Muscle of leg (tissue), 16 donors: ENCODE data around the gene TFAM. TPM values are rescaled to one million over a fixed set of nuclear protein-coding genes. Genes with fewer than 3 reads are reported as not detected.

Source experiments
- DNase-seq: peaks from one replicate; pipeline ENCODE4 v3.0.0; 2013
- H3K27ac ChIP-seq: one replicate; pipeline ENCODE4 v1.5.1; 2013; ENCODE audit warnings: mild to moderate bottlenecking, low read length, control low read depth
- H3K27me3 ChIP-seq: one replicate; pipeline ENCODE4 v1.6.1; 2013; ENCODE audit warnings: low read length; ENCODE audit not compliant: control insufficient read depth, insufficient read depth
- H3K36me3 ChIP-seq: one replicate; pipeline ENCODE4 v1.6.1; 2013; ENCODE audit warnings: low read length; ENCODE audit not compliant: control insufficient read depth, insufficient read depth
- H3K4me1 ChIP-seq: one replicate; pipeline ENCODE4 v1.6.1; 2013; ENCODE audit warnings: low read length; ENCODE audit not compliant: control insufficient read depth, insufficient read depth
- H3K4me3 ChIP-seq: one replicate; pipeline ENCODE4 v1.5.1; 2013; ENCODE audit warnings: low read length, control low read depth
- H3K9me3 ChIP-seq: replicated peaks from 2 replicates; pipeline ENCODE4 v1.6.1; 2013; ENCODE audit warnings: low read depth, low read length; ENCODE audit not compliant: control insufficient read depth
- WGBS: methylation state at CpG from one replicate; pipeline ENCODE4 v1.1.5; 2013; ENCODE audit warnings: missing lambda C conversion rate; ENCODE audit not compliant: insufficient coverage; 5-methylcytosine and 5-hydroxymethylcytosine counted together
- long read RNA-seq, 11 donors: transcript quantifications; one replicate each; lab custom pipeline, GENCODE V29; 2026
- polyA plus RNA-seq, 8 donors: library from polyadenylated mRNA; unstranded; fragments of 120-200 nt; gene quantifications; one replicate each; pipeline versions ENCODE4 v1.2.1 to v1.2.3, GENCODE V29; 2013; ENCODE audit warnings: inconsistent platforms in 1 of 8, low replicate concordance in 1 of 8; ENCODE audit not compliant: insufficient read length in 8 of 8, insufficient read depth in 1 of 8
- total RNA-seq: library from RNA; stranded (reverse); fragments of 120-200 nt; gene quantifications from one replicate; pipeline ENCODE4 v1.2.4, GENCODE V29; 2013

TFAM gene
- 37.5 TPM for total RNA-seq
- polyA plus RNA-seq = 10 to 100 TPM; 24.9 to 37.6 (median 31.6) TPM
- long read RNA-seq, donor 1, full-length matches to known transcripts = 4 of 4 reads
- long read RNA-seq, donor 1, partial matches to known transcripts = 0 of 4 reads
- long read RNA-seq, donor 1, other reads (novel, unspliced or antisense) = 0 of 4 reads
- long read RNA-seq, donor 2, partial matches to known transcripts = 0 of 1 reads
- long read RNA-seq, donor 2, other reads (novel, unspliced or antisense) = 0 of 1 reads
- long read RNA-seq, donor 3, full-length matches to known transcripts = 3 of 15 reads
- long read RNA-seq, donor 3, partial matches to known transcripts = 12 of 15 reads
- long read RNA-seq, donor 3, other reads (novel, unspliced or antisense) = 0 of 15 reads
- long read RNA-seq, donor 4, full-length matches to known transcripts = 2 of 12 reads
- long read RNA-seq, donor 4, partial matches to known transcripts = 10 of 12 reads
- long read RNA-seq, donor 4, other reads (novel, unspliced or antisense) = 0 of 12 reads
- long read RNA-seq, donor 5, full-length matches to known transcripts = 18 of 81 reads
- long read RNA-seq, donor 5, partial matches to known transcripts = 63 of 81 reads
- long read RNA-seq, donor 5, other reads (novel, unspliced or antisense) = 0 of 81 reads
- long read RNA-seq, donor 6, full-length matches to known transcripts = 5 of 42 reads
- long read RNA-seq, donor 6, partial matches to known transcripts = 37 of 42 reads
- long read RNA-seq, donor 6, other reads (novel, unspliced or antisense) = 0 of 42 reads
- long read RNA-seq, donor 7, full-length matches to known transcripts = 7 of 59 reads
- long read RNA-seq, donor 7, partial matches to known transcripts = 52 of 59 reads
- long read RNA-seq, donor 7, other reads (novel, unspliced or antisense) = 0 of 59 reads
- long read RNA-seq, donor 8, full-length matches to known transcripts = 1 of 13 reads
- long read RNA-seq, donor 8, partial matches to known transcripts = 12 of 13 reads
- long read RNA-seq, donor 8, other reads (novel, unspliced or antisense) = 0 of 13 reads
- long read RNA-seq, donor 9, full-length matches to known transcripts = 6 of 37 reads
- long read RNA-seq, donor 9, partial matches to known transcripts = 31 of 37 reads
- long read RNA-seq, donor 9, other reads (novel, unspliced or antisense) = 0 of 37 reads
- long read RNA-seq, donor 10, full-length matches to known transcripts = 5 of 29 reads
- long read RNA-seq, donor 10, partial matches to known transcripts = 24 of 29 reads
- long read RNA-seq, donor 10, other reads (novel, unspliced or antisense) = 0 of 29 reads
- long read RNA-seq, donor 11, full-length matches to known transcripts = 5 of 41 reads
- long read RNA-seq, donor 11, partial matches to known transcripts = 36 of 41 reads
- long read RNA-seq, donor 11, other reads (novel, unspliced or antisense) = 0 of 41 reads

DNA sequence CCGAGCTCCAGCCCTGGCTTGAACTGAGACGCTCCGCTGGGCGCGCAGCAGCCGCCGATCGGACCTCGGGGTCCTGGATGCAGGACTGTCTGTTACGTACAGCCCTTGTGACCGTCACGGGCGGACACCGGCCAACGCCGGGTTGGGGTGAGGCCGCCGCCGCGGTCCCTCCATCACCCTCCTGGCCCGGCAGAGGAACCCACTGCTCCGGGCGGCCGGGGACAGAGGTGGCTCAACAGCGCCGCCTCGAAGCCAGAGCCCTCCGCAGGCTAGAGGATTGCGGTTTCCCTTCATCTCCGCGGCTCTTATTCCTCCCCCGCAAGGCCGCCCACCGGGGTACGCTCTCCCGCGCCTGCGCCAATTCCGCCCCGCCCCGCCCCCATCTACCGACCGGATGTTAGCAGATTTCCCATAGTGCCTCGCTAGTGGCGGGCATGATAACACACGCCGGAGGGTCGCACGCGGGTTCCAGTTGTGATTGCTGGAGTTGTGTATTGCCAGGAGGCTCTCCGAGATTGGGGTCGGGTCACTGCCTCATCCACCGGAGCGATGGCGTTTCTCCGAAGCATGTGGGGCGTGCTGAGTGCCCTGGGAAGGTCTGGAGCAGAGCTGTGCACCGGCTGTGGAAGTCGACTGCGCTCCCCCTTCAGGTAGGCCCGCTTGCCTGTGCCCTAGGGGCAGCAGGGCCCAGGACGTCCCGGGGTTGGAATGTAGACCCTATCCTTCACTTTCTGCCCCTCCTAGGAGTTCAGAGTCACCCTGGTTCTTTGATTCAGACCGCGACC, at the start of gene TFAM:
TSS of gene TFAM (plus strand) at position 412 of the 785 bp plus-strand sequence. CDS start at position 550, 138 bp downstream.
- no peaks in the 10 kb centered on the region for H3K27me3 ChIP-seq
- H3K27ac ChIP-seq = peak within 1 kb of the TSS; percentile 92
- WGBS = 0% methylated on average over 53 of the region's 65 CpGs
- no peaks in the 10 kb centered on the region for H3K9me3 ChIP-seq
- H3K36me3 ChIP-seq = peaks cover 15% of the 10 kb centered on the region
- H3K4me3 ChIP-seq = peak within 1 kb of the TSS; percentile 88
- peak; percentile 97 for DNase-seq
- peaks cover 7% of the 10 kb centered on the region for H3K4me1 ChIP-seq

DNA sequence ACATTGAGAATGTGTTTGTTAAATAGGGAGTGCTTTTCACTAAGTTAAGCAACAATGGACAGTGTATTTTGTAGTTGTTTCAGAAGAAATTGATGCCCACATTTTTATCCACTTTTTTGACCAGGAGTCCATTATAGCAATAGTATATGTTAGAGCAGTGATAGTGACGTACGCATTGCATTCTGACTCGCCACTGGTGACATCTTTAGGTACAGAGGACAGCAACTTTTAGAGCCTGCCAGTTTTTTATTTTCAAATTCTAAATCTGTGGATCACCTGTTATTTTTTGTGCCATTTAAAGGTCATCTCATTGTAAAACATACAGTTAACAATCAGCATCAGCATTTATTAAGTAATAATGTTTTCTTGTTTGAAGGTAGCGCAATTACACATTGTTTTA, 49.0 kb upstream of the TFAM start:
- H3K4me1 ChIP-seq = peaks cover 4% of the 10 kb centered on the region
- 40% methylated on average over 1 of the region's 4 CpGs for WGBS
- H3K4me3 ChIP-seq = no peak overlapping the region

DNA sequence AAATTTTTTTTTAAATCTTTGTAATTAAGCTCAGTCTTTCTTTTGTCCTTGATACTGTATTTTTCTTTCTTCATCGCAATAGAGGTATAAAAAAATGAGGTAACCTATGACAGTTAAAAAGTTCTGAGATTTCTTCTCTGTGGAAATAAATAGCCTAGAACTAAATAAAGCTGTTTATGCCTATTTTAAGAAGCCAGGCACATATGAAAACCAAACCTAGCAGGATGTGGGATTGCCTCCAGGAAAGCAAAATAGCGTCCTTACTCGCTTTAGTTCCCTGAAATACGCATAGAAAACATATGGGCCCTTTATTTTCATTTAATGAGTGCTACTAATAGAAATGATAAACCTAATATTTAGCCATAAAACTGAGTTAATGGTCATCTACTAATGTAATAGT, 43.8 kb upstream of the TFAM start:
- no peak overlapping the region for H3K4me3 ChIP-seq
- H3K27me3 ChIP-seq = no peaks in the 10 kb centered on the region
- no peaks in the 10 kb centered on the region for H3K4me1 ChIP-seq
- no CpG with 5 or more reads among the region's 4 CpGs for WGBS
- no peaks in the 10 kb centered on the region for H3K36me3 ChIP-seq
- H3K9me3 ChIP-seq = no peaks in the 10 kb centered on the region
- H3K27ac ChIP-seq = no peak overlapping the region
- DNase-seq = no peak

More for the DNA sequence above, 49.0 kb upstream of the TFAM start:
- no peak overlapping the region for H3K27ac ChIP-seq
- H3K27me3 ChIP-seq = no peaks in the 10 kb centered on the region
- no peaks in the 10 kb centered on the region for H3K9me3 ChIP-seq
- no peaks in the 10 kb centered on the region for H3K36me3 ChIP-seq
- no peak for DNase-seq

DNA sequence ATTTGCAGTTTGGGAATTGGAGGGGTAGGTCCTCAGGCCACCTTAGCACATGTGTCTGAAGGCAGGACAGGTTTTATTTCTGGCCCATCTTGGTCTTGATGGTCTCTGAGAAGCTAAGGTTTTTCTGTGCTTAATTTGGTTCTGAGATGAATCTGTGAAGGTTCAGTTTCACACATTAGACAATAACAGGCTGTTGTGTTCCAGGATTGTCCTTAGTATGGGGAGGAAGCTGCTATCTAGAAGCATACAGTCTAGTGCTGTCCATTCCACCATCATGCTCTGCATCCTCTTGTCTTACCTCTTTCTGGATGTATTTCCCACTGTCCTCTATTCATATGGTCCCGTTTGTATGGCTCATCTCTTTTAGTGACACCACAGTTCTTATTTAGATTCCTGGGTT, 43.3 kb upstream of the TFAM start:
- H3K4me3 ChIP-seq = no peak overlapping the region
- no peak overlapping the region for H3K27ac ChIP-seq
- no peaks in the 10 kb centered on the region for H3K4me1 ChIP-seq

DNA sequence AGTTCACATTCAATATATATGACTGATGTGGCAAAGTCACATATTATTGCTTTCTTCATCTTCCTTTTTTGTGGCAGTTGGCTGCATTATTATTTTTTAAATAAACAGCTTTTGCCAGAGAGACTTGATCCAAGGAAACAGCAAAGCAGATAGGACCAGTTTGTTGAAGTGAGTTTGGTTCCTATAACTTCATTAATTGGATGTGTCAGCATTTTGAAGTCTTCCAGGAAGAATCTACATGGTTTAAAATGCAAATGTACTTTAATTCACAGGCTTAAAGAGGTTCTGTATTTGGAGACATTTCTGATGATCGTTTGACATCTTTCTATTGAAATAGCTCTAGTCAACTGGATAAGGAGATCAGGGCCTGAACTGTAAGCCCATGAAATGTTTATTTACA, 37.2 kb upstream of the TFAM start:
- no peak overlapping the region for H3K27ac ChIP-seq
- no peaks in the 10 kb centered on the region for H3K4me1 ChIP-seq
- no CpG with 5 or more reads among the region's 1 CpG for WGBS
- H3K27me3 ChIP-seq = no peaks in the 10 kb centered on the region
- no peaks in the 10 kb centered on the region for H3K36me3 ChIP-seq
- no peaks in the 10 kb centered on the region for H3K9me3 ChIP-seq
- no peak for DNase-seq
- no peak overlapping the region for H3K4me3 ChIP-seq

More for the DNA sequence above, 43.3 kb upstream of the TFAM start:
- H3K9me3 ChIP-seq = no peaks in the 10 kb centered on the region
- no CpG with 5 or more reads among the region's 1 CpG for WGBS
- DNase-seq = no peak
- no peaks in the 10 kb centered on the region for H3K27me3 ChIP-seq
- H3K36me3 ChIP-seq = no peaks in the 10 kb centered on the region

DNA sequence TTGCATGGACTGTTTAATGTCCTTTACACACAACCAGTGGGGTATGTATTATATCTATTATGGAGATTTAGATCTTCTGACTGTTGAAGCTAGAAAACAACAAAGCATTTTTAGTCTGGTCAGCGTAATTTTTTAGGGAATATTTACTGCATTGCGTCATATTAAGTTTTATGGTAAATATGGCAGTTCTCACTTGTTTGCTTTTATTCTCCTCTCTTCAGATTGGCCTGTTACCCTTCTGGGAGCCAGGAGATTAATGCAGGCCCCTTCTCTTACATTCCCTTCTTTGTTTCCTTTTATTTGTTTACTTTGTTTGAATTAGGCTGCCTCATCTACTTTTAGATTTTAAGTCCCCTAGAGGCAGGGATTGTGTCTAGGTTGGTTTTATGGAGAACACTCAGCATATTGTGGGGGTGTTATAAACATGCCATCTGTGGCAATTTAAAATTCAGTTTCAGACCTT, 36.6 kb upstream of the TFAM start:
- H3K9me3 ChIP-seq = no peaks in the 10 kb centered on the region
- no peak overlapping the region for H3K4me3 ChIP-seq
- no peak for DNase-seq
- H3K27ac ChIP-seq = no peak overlapping the region
- H3K4me1 ChIP-seq = no peaks in the 10 kb centered on the region
- WGBS = no CpG with 5 or more reads among the region's 2 CpGs
- no peaks in the 10 kb centered on the region for H3K36me3 ChIP-seq
- no peaks in the 10 kb centered on the region for H3K27me3 ChIP-seq

DNA sequence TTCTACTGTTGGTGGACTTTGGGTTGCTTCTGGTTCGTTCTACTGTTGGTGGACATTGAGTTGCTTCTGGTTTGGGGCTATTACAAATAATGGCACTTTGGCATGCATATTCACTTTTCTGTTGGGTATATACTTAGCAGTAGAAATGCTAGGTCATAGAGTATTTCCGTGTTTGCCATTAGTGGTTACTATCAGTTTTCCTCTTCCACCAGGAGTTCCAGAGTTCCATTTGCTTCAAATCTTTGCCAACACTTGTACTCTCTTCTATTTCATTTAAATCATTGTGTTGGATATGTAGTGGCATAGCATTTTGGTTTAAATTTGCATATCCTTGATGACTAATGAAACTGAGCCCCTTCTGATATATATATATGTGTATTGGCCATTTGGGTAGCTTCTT, 35.2 kb upstream of the TFAM start:
- no CpG with 5 or more reads among the region's 2 CpGs for WGBS
- Histone ChIP-seq H3K36me3 (no peaks in the 10 kb centered on the region), H3K27me3 (no peaks in the 10 kb centered on the region), H3K27ac (no peak overlapping the region), H3K4me3 (no peak overlapping the region), H3K4me1 (no peaks in the 10 kb centered on the region), H3K9me3 (no peaks in the 10 kb centered on the region)
- no peak for DNase-seq

DNA sequence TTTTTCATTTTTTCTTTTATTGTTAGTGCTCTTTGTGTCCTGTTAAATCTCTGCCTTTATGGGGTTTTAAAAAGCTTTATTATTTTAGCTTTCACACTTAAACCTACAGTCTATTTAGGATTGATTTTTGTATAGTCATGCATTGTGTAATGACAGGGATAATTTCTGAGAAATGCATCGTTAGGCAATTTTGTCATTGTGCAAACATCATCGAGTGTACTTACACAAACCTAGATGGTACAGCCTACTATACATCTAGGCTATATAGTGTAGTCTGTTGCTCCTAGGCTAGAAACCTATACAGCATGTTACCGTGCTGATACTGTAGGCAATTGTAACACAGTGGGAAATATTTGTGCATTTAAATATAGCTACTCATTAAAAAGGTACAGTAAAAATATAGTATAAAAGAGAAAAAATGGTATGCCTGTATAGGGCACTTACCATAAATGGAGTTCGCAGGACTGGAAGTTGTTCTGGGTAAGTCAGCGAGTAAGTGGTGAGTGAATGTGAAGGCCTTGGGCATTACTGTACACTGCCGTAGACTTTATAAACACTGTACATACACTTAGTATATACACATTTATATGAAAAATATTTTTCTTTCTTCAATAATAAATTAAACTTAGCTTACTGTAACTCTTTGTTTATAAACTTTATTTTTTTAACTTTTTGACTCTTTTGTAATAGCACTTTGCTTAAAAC, 34.4 kb upstream of the TFAM start:
- Histone ChIP-seq H3K36me3 (no peaks in the 10 kb centered on the region), H3K9me3 (no peaks in the 10 kb centered on the region), H3K27me3 (no peaks in the 10 kb centered on the region), H3K27ac (no peak overlapping the region), H3K4me1 (no peaks in the 10 kb centered on the region), H3K4me3 (no peak overlapping the region)
- no CpG with 5 or more reads among the region's 6 CpGs for WGBS
- no peak for DNase-seq
